GM19193 (cell line): Measurements from ENCODE around the gene PGAP3.

ENCODE experiments used
- POLR2A ChIP-seq: IDR thresholded peaks from 4 replicates; pipeline ENCODE4 v1.6.1; 2011; ENCODE audit not compliant: insufficient read depth, insufficient read length; ENCODE audit errors: extremely low read depth

The PGAP3 gene

GRCh38 chr17:39633570-39634183 lies 54.2 kb downstream of the PGAP3 start:
- no peak for TF ChIP-seq POLR2A

DNA sequence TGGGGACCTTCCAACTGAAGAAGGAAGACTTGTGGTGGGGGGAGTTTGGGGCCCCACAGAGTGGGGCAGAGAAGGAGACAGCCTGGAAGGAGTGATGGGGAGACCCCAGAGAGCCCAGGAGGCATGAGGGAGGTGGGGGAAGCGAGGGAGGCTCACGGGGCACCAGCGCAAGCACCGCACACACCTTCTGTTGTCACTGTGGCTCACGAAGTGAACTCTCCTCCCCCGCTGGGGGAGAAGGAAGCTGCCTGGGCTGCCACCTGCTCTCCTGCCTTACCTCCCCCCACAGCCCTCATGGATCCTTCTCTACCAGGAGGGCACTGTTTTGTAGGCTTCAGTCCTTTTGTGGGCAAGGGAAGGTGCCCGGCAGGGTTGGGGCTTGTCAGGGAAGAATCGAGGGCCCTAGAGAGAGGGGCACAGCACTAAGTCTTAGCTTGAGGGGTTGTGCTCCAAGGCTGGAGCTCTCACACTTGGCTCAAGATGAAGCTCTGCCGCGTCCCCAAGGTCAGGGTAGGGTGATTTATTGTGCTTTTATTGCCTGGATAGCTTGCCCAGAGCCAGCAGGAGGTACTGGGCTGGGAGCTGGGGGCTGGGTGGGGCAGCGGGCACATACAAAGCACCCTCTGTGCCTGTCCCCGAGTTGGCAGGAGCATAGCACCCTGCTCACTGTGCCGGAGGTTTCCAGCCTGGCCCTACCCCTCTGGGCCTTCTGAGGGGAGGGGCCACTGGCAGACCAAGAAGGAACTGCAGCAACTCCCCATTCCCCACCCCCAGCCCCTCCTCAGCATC lies 55.5 kb downstream of the PGAP3 start:
- TF ChIP-seq POLR2A, result no peak

DNA sequence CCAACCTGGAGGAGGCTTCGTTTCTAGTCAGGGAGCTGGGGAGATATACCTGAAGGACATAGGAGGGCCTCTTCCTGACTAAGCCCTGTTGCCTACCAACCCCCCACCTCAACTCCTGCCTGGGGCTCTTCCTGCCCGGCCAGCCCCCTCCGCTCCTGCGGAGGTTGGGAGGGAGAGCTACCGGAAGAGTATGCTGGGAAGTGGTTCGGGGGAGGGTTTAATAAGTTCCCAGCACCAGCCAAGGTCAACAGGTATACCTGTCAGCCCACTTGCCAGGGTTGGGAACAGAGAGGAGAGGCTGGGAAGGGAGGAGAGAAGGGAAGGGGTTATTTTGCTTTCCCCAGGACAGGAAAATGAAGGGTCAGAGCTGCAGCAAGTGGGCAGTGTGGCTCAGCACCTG lies 56.5 kb downstream of the PGAP3 start:
- TF ChIP-seq POLR2A, result no peak

DNA sequence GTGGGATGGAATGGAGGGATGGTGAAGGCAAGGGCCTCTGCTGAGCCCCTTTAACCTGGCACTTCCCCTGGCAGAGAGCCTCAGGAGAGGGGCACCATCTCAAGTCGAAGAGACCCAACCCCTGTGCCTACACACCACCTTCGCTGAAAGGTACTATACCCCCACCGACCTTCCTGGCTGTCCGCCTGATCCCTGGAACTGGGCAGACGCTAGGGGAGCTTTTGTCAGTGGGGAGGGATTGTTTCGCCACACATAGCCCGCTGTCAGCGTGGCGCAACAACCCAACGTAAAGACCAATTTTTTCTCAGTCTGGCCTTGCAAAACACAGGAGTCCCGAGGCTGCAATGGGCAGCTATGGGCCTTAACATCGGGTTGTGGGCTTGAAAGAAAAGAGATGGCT lies 58.0 kb downstream of the PGAP3 start:
- no peak for TF ChIP-seq POLR2A

DNA sequence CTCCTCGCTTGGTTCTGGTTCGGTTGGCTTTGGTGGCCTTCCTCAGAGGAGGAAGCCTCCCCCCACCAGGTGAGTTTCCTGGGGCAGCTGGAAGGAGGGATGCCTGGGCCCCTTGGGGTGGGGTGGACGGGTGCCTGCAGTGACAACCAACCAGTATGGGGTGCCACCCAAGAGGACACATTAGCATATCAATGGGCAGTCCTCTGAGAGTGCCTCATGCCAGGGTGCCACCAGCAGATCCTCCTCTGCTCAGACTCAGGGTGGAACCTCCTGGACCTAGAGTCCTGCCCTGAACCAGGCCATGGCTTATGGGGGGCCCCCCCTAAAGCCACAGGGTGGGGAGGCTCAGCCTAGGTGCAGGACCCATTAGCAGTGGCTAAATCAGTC lies 58.4 kb downstream of the PGAP3 start:
- TF ChIP-seq POLR2A, result no peak

DNA sequence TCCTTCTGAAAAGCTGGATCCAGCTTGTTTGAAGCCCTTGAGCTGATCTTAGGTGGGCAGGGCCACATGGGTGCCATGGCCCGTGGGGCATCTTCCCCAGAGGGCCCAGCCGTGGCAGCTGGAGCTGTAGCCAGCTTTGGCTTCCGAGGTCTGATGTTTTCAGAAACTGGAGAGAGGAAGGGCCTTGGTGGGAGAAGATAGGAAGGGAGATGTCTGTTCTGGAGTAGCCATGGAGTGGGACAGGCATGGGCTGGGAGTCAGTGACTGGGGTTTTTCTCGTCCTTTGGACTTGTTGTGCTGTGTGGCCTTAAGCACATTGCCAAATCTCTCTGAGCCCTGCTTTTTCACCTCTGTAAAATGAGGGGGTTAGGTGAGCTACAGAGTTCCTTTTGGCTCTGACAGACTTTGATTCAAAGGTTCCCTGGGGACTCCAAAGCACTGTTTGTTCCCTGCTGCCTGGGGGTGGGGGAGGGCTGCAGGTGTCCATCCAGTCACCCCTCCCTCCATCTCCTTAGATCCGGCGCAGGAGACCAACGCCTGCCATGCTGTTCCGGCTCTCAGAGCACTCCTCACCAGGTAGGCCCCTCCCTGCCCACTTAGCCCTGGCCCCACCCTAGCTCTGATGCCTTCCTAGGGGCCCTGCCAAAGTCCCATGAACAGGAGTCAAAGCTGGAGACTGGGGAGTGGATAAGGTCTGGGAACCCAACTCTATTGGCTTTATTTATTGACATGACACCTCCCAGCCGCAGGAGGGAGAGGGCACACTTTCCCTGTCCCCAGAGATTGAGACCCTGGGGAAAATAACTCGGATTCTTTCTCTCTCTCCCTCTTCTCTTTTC lies 59.0 kb downstream of the PGAP3 start:
- no peak for TF ChIP-seq POLR2A

DNA sequence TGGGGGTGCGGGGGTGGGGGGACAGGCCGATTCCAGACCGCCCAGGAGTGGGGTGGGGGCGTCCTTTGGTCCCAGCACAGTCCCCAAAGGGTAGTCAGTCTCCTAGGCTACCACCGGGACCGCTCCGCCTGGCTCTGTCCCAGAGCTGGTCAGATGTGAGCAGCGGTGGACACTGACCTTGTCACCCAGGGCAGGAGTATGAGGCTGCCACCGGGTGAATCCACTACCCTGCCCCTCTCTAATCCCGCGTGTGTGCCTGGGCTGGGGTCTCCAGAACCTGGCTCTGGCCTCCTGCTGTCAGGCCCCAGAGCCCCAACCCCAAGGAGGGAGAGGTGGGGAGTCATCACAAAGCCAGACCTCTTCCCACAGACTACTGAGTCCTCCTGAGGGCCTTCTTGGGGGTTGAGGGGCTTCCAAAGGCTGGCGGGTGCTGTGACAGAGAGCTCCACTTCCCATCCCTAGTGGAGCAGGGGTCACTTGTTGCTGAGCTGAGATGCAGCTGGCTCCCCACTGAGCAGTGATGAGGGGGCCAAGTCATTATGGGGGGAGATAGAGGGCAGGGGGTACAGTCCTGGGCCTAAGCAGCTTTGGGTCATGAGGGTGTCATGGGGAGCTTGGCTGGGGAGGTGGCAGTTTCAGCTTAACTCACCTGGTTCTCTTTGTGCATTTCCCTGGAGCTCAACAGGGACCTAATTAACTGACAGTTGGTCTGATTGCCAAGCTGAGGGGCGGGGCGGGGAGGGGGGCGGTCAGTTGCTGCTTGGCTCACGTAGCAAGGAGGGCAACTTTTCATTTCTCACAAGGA lies 59.9 kb downstream of the PGAP3 start:
- TF ChIP-seq POLR2A, result no peak

DNA sequence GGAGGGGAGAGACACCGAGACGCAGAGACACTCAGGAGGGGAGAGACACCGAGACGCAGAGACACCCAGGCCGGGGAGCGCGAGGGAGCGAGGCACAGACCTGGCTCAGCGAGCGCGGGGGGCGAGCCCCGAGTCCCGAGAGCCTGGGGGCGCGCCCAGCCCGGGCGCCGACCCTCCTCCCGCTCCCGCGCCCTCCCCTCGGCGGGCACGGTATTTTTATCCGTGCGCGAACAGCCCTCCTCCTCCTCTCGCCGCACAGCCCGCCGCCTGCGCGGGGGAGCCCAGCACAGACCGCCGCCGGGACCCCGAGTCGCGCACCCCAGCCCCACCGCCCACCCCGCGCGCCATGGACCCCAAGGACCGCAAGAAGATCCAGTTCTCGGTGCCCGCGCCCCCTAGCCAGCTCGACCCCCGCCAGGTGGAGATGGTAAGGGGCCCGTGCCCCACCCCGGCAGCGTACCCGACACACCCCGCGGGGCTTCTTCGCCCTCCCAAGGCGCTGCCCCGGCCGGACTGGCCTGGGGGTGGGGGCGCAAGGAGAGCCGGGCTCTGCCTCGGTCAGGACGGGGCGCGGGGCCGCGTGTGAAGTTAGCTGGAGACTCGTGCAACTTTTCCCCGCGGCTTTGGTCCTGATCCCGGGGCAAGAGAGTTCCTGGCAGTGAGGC lies 60.7 kb downstream of the PGAP3 start:
- no peak for TF ChIP-seq POLR2A

GRCh38 chr17:39626171-39627046 lies 61.4 kb downstream of the PGAP3 start, which contains the start of gene PPP1R1B:
TSS of gene PPP1R1B (plus strand) at chr17:39626952. CDS start at chr17:39627393, 441 bp downstream.
- TF ChIP-seq POLR2A, result no peak

DNA sequence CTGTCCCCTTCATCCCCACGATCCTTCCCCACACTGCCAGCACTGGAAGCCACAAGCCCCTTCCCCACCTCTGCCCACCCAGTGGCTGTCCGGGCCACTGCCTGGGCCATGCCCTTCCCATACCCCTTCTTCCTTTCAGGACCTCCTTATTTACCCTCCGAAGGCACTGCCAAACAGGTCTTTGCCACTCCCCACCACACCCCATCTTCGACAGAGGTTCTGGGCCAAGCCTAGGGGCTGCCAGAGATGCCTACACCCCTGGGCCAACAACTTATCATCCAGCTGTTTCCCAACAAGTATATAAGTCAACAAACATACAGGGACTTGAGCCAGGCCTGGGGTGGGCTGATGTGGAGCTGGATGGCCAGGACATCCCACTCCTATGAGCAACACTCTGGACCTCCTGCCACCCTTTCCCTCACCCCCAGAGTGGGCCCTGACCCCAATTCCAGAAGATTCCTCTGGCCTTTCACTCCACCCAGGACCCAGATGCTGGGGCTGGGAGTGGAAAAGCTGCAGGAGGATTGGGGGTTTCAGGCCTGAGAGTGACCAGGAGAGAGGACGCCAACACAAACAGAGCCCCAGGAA lies 62.6 kb downstream of the PGAP3 start:
- no peak for TF ChIP-seq POLR2A

- no peak for TF ChIP-seq POLR2A
These were observed 63.5 kb downstream of the PGAP3 start for GRCh38 chr17:39624313-39624712.

DNA sequence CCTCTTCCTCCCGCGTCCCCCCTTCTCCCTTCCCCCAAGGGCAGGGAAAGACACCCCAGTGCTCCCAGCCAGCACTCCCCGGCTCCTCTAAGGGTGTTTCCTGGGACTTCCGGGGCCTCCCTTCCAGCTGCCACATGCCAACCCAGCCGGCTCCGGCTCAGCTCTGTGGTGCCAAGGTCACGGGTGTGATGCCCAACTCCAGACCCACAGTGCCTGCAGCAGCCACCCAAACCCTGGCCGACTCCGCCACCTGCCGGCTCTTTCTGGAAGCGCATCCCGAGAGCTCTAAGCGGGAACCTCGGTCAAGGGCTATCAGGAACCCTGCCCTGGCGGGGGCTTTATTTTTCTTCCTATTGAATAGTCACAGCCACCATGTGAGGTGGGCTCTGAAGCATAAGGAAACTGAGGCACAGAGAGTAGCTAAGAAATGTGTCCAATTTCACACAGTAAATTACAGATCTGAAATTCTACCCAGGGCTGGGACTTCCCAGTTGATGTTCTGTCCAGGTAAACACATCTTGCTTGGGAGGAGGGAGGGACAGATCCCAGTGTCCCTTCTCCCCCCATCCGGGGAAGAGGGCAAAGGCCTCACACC lies 64.4 kb downstream of the PGAP3 start:
- TF ChIP-seq POLR2A, result no peak
